B cell (primary cell): ENCODE data around the gene BRPF3. TPM values are rescaled to one million over a fixed set of nuclear protein-coding genes. Genes with fewer than 3 reads are reported as not detected.

Experiments used
- ATAC-seq: fragments of 200-7000 bp; cut with Tn5 transposase; one replicate; pipeline ENCODE4 v1.10.0; 2021; ENCODE audit warnings: low read depth, mild to moderate bottlenecking, moderate number of reproducible peaks, moderate library complexity
- CTCF ChIA-PET: fragments of 350-600 bp; sonication (Branson Sonifier 250); formaldehyde crosslinking; loops from one replicate; lab custom pipeline; 2021; ENCODE audit warnings: antibody characterized with exemption, inconsistent platforms; lab: Charles Lee
- POLR2A ChIA-PET: fragments of 350-600 bp; sonication (Branson Sonifier 250); formaldehyde crosslinking; loops from one replicate; lab custom pipeline; 2021; ENCODE audit warnings: antibody characterized with exemption; lab: Charles Lee
- DNase-seq: peaks from one replicate; pipeline ENCODE4 v3.0.0; 2013
- H2AFZ ChIP-seq: 2 replicates; pipeline ENCODE4 v1.6.1; 2012; ENCODE audit warnings: mild to moderate bottlenecking, low read depth, low read length; ENCODE audit not compliant: insufficient read depth, poor library complexity, severe bottlenecking
- H3K27ac ChIP-seq, 2 donors: 1 replicate in 1 of 2; 2 replicates in 1 of 2; pipeline ENCODE4 v1.5.1; 2012 to 2013; ENCODE audit warnings: low read length in 2 of 2, mild to moderate bottlenecking in 2 of 2, moderate library complexity in 1 of 2
- H3K27me3 ChIP-seq, 4 experiments: fragments of 200-600 bp in 1 of 4; sonication (generic) in 1 of 4; replicated peaks in 1 of 4; 1 replicate in 2 of 4; 2 replicates in 2 of 4; pipeline versions ENCODE4 v1.6.1 to v1.7.0; 2013 to 2016; ENCODE audit warnings: low read length in 3 of 4, mild to moderate bottlenecking in 2 of 4, mixed read lengths in 1 of 4, moderate library complexity in 1 of 4; ENCODE audit not compliant: insufficient read depth in 4 of 4, control insufficient read depth in 3 of 4; ENCODE audit errors: control extremely low read depth in 1 of 4
- H3K36me3 ChIP-seq, 2 experiments: replicated peaks in 1 of 2; 1 replicate in 1 of 2; 2 replicates in 1 of 2; pipeline versions ENCODE4 v1.6.1 to v1.7.1; 2013; ENCODE audit warnings: low read length in 1 of 2; ENCODE audit not compliant: insufficient read depth in 2 of 2, control insufficient read depth in 1 of 2; ENCODE audit errors: control extremely low read depth in 1 of 2, extremely low read depth in 1 of 2
- H3K4me1 ChIP-seq, 2 donors: fragments of 200-600 bp in 1 of 2; sonication (generic) in 1 of 2; 1 replicate in 1 of 2; 2 replicates in 1 of 2; pipeline versions ENCODE4 v1.5.1 to v1.6.1; 2013 to 2017; ENCODE audit warnings: low read length in 2 of 2; ENCODE audit not compliant: control insufficient read depth in 2 of 2, insufficient read depth in 2 of 2
- H3K4me2 ChIP-seq: replicated peaks from 2 replicates; pipeline ENCODE3; 2012; ENCODE audit warnings: mild to moderate bottlenecking, low read depth, low read length; ENCODE audit not compliant: poor library complexity, severe bottlenecking
- H3K4me3 ChIP-seq, 5 experiments: fragments of 200-600 bp in 1 of 5; sonication (generic) in 1 of 5; 1 replicate in 3 of 5; 2 replicates in 2 of 5; pipeline versions ENCODE4 v1.5.1 to v1.7.0; 2011 to 2016; ENCODE audit warnings: low read length in 4 of 5, mild to moderate bottlenecking in 4 of 5, low read depth in 2 of 5, control low read depth in 1 of 5, moderate library complexity in 1 of 5; ENCODE audit not compliant: insufficient read depth in 1 of 5; ENCODE audit errors: control extremely low read depth in 1 of 5, extremely low read depth in 1 of 5
- H3K79me2 ChIP-seq: fragments of 200-600 bp; sonication (generic); one replicate; pipeline ENCODE4 v1.6.0; 2016; ENCODE audit warnings: low read length; ENCODE audit not compliant: control insufficient read depth, insufficient read depth
- H3K9ac ChIP-seq: fragments of 200-600 bp; sonication (generic); 2 replicates; pipeline ENCODE4 v1.6.1; 2017; ENCODE audit warnings: mild to moderate bottlenecking, low read length, moderate library complexity
- H3K9me3 ChIP-seq, 3 donors: one replicate each; pipeline versions ENCODE4 v1.6.1 to v1.7.1; 2013; ENCODE audit warnings: low read length in 2 of 3; ENCODE audit not compliant: control insufficient read depth in 2 of 3, insufficient read depth in 1 of 3; ENCODE audit errors: control extremely low read depth in 1 of 3
- H4K20me1 ChIP-seq: 2 replicates; pipeline ENCODE4 v1.6.0; 2012; ENCODE audit warnings: mild to moderate bottlenecking, low read length; ENCODE audit not compliant: insufficient read depth, control insufficient read depth, poor library complexity, severe bottlenecking
- H3K27ac Mint-ChIP-seq: one replicate; pipeline ENCODE4 v1.8.0; 2021; ENCODE audit warnings: mixed read lengths
- H3K27me3 Mint-ChIP-seq: one replicate; pipeline ENCODE4 v1.8.0; 2021; ENCODE audit warnings: mixed read lengths
- H3K4me1 Mint-ChIP-seq: one replicate; pipeline ENCODE4 v1.8.0; 2021; ENCODE audit warnings: mixed read lengths
- H3K4me3 Mint-ChIP-seq: one replicate; pipeline ENCODE4 v1.8.0; 2021; ENCODE audit warnings: mixed read lengths
- H3K9me3 Mint-ChIP-seq: one replicate; pipeline ENCODE4 v1.8.0; 2022; ENCODE audit warnings: mixed read lengths; ENCODE audit not compliant: insufficient read depth
- EZH2 ChIP-seq: IDR thresholded peaks from 2 replicates; pipeline ENCODE4 v1.6.1; 2012; ENCODE audit warnings: borderline replicate concordance, low read depth, mild to moderate bottlenecking, moderate library complexity, low read length; ENCODE audit not compliant: insufficient read depth, poor library complexity, severe bottlenecking
- WGBS: methylation state at CpG from one replicate; pipeline ENCODE4 v1.1.5; 2013; ENCODE audit warnings: missing lambda C conversion rate; ENCODE audit not compliant: insufficient coverage; 5-methylcytosine and 5-hydroxymethylcytosine counted together
- intact Hi-C: fragments of 100-400 bp; cut with micrococcal nuclease; formaldehyde crosslinking; loops from one replicate; pipeline ENCODE4 v1.10.0; 2022
- polyA plus RNA-seq: library from polyadenylated mRNA; depleted of rRNA; stranded (reverse); fragments of >200 nt; gene quantifications from 2 replicates; pipeline ENCODE4 v1.2.3, GENCODE V29; 2012
- total RNA-seq, 2 donors: library from RNA; stranded (reverse); fragments of 120-200 nt in 1 of 2; gene quantifications; 1 replicate in 1 of 2; 2 replicates in 1 of 2; pipeline versions ENCODE4 v1.2.3 to v1.2.4, GENCODE V29; 2013 to 2022
- TF ChIP-seq, protein P1 (sequence below): fragments of 200-600 bp; IDR thresholded peaks from one replicate; pipeline ENCODE4 v1.8.0; 2022; ENCODE audit warnings: antibody characterized with exemption, mild to moderate bottlenecking

Gene BRPF3
- total and polyA plus RNA-seq, 2 donors (not counting 1 experiment from before 2014, with no cell fraction given), result 17.1 to 29.4 TPM

DNA sequence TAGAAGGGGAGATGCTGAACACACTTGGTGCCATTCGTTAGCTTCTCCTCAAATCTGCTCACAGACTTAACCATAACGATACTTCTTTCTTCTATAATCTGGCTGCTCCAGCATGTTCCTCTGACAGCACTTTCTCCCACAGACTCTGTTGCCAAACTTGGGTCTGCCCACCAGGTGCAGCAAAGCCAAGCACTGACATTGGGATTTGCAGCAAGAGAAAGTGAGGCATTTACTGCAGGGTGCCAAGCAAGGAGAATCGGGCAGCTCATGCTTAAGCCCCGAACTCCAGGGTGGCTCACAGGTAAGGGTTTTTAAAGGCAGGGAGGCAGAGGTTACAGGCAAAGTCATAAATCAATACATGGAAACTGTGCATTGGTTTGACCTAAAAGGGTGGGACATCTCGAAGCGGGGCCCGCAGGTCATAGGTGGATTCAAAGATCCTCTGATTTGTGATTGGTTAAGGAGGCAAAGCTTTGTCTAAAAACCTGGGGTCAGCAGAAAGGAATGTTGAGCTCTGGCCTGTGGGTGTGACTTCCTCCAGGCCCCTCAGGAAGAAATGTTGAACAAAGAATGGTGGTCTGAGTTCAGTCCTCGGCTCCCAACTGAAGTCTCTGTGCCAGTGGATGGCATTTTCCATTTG is 48.2 kb downstream of the BRPF3 start:
- intact Hi-C loops, result no loop called here
- ChIA-PET POLR2A (no interaction called here), CTCF (no interaction called here)
- H4K20me1 ChIP-seq, result no peaks in the 10 kb centered on the region
- H3K27me3 ChIP-seq, result no peaks in the 10 kb centered on the region
- H3K79me2 ChIP-seq, result no peaks in the 10 kb centered on the region
- DNase-seq, result no peak
- Mint-ChIP-seq H3K9me3 (peaks cover 2% of the 10 kb centered on the region), H3K4me3 (no peak overlapping the region), H3K27ac (no peak overlapping the region), H3K4me1 (peaks cover 19% of the 10 kb centered on the region), H3K27me3 (peaks cover 3% of the 10 kb centered on the region)
- H3K36me3 ChIP-seq, result no peaks in the 10 kb centered on the region
- H3K9me3 ChIP-seq, result peaks cover 0 to 4% (median 0%) of the 10 kb centered on the region in 3 donors
- TF ChIP-seq EZH2, result no peak
- TF ChIP-seq, protein P1, sequence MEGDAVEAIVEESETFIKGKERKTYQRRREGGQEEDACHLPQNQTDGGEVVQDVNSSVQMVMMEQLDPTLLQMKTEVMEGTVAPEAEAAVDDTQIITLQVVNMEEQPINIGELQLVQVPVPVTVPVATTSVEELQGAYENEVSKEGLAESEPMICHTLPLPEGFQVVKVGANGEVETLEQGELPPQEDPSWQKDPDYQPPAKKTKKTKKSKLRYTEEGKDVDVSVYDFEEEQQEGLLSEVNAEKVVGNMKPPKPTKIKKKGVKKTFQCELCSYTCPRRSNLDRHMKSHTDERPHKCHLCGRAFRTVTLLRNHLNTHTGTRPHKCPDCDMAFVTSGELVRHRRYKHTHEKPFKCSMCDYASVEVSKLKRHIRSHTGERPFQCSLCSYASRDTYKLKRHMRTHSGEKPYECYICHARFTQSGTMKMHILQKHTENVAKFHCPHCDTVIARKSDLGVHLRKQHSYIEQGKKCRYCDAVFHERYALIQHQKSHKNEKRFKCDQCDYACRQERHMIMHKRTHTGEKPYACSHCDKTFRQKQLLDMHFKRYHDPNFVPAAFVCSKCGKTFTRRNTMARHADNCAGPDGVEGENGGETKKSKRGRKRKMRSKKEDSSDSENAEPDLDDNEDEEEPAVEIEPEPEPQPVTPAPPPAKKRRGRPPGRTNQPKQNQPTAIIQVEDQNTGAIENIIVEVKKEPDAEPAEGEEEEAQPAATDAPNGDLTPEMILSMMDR, result no peak
- H3K9ac ChIP-seq, result no peak overlapping the region
- peaks cover 7 to 20% of the 10 kb centered on the region in 2 donors for H3K4me1 ChIP-seq
- no peak overlapping the region for H2AFZ ChIP-seq
- H3K27ac ChIP-seq, result no peak overlapping the region
- H3K4me3 ChIP-seq, result no peak overlapping the region
- WGBS, result 77% methylated on average over 8 of the region's 8 CpGs
- H3K4me2 ChIP-seq, result no peak overlapping the region
- ATAC-seq, result no peak

DNA sequence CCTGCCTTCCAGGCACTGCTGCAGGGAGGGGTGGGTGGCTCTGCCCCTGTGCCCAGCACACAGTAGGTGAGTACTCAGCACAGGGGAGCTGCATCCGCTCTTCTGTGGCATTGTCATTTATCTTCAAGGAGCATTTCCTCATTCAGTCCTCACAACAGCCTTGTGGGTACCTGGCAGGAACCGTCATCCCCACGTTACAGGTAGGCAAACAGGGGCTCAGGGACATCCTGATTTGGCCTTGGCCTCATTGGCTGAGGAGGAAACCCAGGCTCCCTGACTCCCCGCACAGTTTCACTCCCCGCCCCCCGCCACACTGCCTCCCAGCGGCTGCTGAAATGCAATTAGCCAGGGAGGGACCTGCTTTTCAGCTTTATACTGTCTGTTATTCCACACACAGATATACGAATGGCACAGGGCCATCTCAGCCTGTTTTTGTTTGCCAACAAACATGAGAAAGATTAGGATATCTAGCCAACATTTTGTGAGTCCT is 49.1 kb downstream of the BRPF3 start:
- POLR2A ChIA-PET, result no interaction called here
- H3K36me3 ChIP-seq, result no peaks in the 10 kb centered on the region
- WGBS, result 36% methylated on average over 8 of the region's 8 CpGs
- H3K9me3 ChIP-seq, result peaks cover 0 to 4% (median 0%) of the 10 kb centered on the region in 3 donors
- H3K4me3 ChIP-seq, result no peak overlapping the region
- intact Hi-C loops, result no loop called here
- H3K27ac ChIP-seq, result no peak overlapping the region
- no peaks in the 10 kb centered on the region for H3K27me3 ChIP-seq
- H3K4me2 ChIP-seq, result no peak overlapping the region
- CTCF ChIA-PET, result no interaction called here
- ATAC-seq, result no peak
- H3K9ac ChIP-seq, result no peak overlapping the region
- H3K79me2 ChIP-seq, result no peaks in the 10 kb centered on the region
- no peaks in the 10 kb centered on the region for H4K20me1 ChIP-seq
- TF ChIP-seq, protein P1, result no peak
- no peak for TF ChIP-seq EZH2
- Mint-ChIP-seq H3K27me3 (peaks cover 3% of the 10 kb centered on the region), H3K4me3 (no peak overlapping the region), H3K4me1 (peaks cover 19% of the 10 kb centered on the region), H3K27ac (no peak overlapping the region), H3K9me3 (peaks cover 2% of the 10 kb centered on the region)
- peaks cover 7 to 20% of the 10 kb centered on the region in 2 donors for H3K4me1 ChIP-seq
- no peak for DNase-seq
- no peak overlapping the region for H2AFZ ChIP-seq
